Measurements from ENCODE around the gene EVA1A.

EVA1A gene

GRCh38 chr2:75537658-75538057 lies 23.1 kb downstream of the EVA1A start:
- no peak overlapping the region for H3K27ac ChIP-seq (ENCODE audit: low read depth, low read length)
- H3K9me3 ChIP-seq (ENCODE audit: insufficient read depth, low read depth, low read length): no peaks in the 10 kb centered on the region
- H3K27me3 ChIP-seq (ENCODE audit: insufficient read depth, low read length): no peaks in the 10 kb centered on the region
- H3K4me1 ChIP-seq (ENCODE audit: insufficient read depth, low read length): no peaks in the 10 kb centered on the region
- H3K4me3 ChIP-seq (ENCODE audit: low read length): no peak overlapping the region
- no peaks in the 10 kb centered on the region for H3K36me3 ChIP-seq (ENCODE audit: insufficient read depth, low read length)
- H3K9ac ChIP-seq (ENCODE audit: low read depth, low read length): no peak overlapping the region
- WGBS: 90% methylated on average over 3 of the region's 3 CpGs

- Histone ChIP-seq H3K9me3 (ENCODE audit: insufficient read depth, low read depth, low read length) (no peaks in the 10 kb centered on the region), H3K36me3 (ENCODE audit: insufficient read depth, low read length) (no peaks in the 10 kb centered on the region), H3K4me1 (ENCODE audit: insufficient read depth, low read length) (peaks cover 3% of the 10 kb centered on the region; the same call in 1 of the 2 replicates), H3K27ac (ENCODE audit: low read depth, low read length) (no peak overlapping the region), H3K9ac (ENCODE audit: low read depth, low read length) (no peak overlapping the region), H3K27me3 (ENCODE audit: insufficient read depth, low read length) (no peaks in the 10 kb centered on the region), H3K4me3 (ENCODE audit: low read length) (no peak overlapping the region)
- 93% methylated on average over 3 of the region's 3 CpGs for WGBS
These were observed 27.6 kb downstream of the EVA1A start for GRCh38 chr2:75533135-75533534.

- H3K4me1 ChIP-seq (ENCODE audit: insufficient read depth, low read length): peaks cover 9% of the 10 kb centered on the region
- 100% methylated on average over 1 of the region's 1 CpG for WGBS
- no peaks in the 10 kb centered on the region for H3K9me3 ChIP-seq (ENCODE audit: insufficient read depth, low read depth, low read length)
- H3K4me3 ChIP-seq (ENCODE audit: low read length): no peak overlapping the region
- H3K27ac ChIP-seq (ENCODE audit: low read depth, low read length): no peak overlapping the region
- no peak overlapping the region for H3K9ac ChIP-seq (ENCODE audit: low read depth, low read length)
- no peaks in the 10 kb centered on the region for H3K27me3 ChIP-seq (ENCODE audit: insufficient read depth, low read length)
- H3K36me3 ChIP-seq (ENCODE audit: insufficient read depth, low read length): no peaks in the 10 kb centered on the region
These were observed 28.3 kb downstream of the EVA1A start for GRCh38 chr2:75532488-75532887.

- no peaks in the 10 kb centered on the region for H3K9me3 ChIP-seq (ENCODE audit: insufficient read depth, low read depth, low read length)
- no peaks in the 10 kb centered on the region for H3K27me3 ChIP-seq (ENCODE audit: insufficient read depth, low read length)
- H3K4me1 ChIP-seq (ENCODE audit: insufficient read depth, low read length): peaks cover 10% of the 10 kb centered on the region
- H3K4me3 ChIP-seq (ENCODE audit: low read length): no peak overlapping the region
- WGBS: 64% methylated on average over 5 of the region's 5 CpGs
- no peak overlapping the region for H3K9ac ChIP-seq (ENCODE audit: low read depth, low read length)
- no peaks in the 10 kb centered on the region for H3K36me3 ChIP-seq (ENCODE audit: insufficient read depth, low read length)
- no peak overlapping the region for H3K27ac ChIP-seq (ENCODE audit: low read depth, low read length)
These were observed 32.3 kb downstream of the EVA1A start for GRCh38 chr2:75528221-75528977.

GRCh38 chr2:75527676-75528075 lies 33.1 kb downstream of the EVA1A start:
- H3K4me1 ChIP-seq (ENCODE audit: insufficient read depth, low read length): peaks cover 10% of the 10 kb centered on the region
- 82% methylated on average over 1 of the region's 1 CpG for WGBS

GRCh38 chr2:75526842-75527241 lies 33.9 kb downstream of the EVA1A start:
- no peaks in the 10 kb centered on the region for H3K27me3 ChIP-seq (ENCODE audit: insufficient read depth, low read length)
- peaks cover 10% of the 10 kb centered on the region for H3K4me1 ChIP-seq (ENCODE audit: insufficient read depth, low read length)
- no peak overlapping the region for H3K9ac ChIP-seq (ENCODE audit: low read depth, low read length)

More at GRCh38 chr2:75527676-75528075, 33.1 kb downstream of the EVA1A start:
- no peak overlapping the region for H3K9ac ChIP-seq (ENCODE audit: low read depth, low read length)
- no peaks in the 10 kb centered on the region for H3K27me3 ChIP-seq (ENCODE audit: insufficient read depth, low read length)
- H3K4me3 ChIP-seq (ENCODE audit: low read length): no peak overlapping the region
- no peaks in the 10 kb centered on the region for H3K9me3 ChIP-seq (ENCODE audit: insufficient read depth, low read depth, low read length)
- H3K36me3 ChIP-seq (ENCODE audit: insufficient read depth, low read length): no peaks in the 10 kb centered on the region
- no peak overlapping the region for H3K27ac ChIP-seq (ENCODE audit: low read depth, low read length)

GRCh38 chr2:75525434-75526310 lies 35.1 kb downstream of the EVA1A start:
- H3K9ac ChIP-seq (ENCODE audit: low read depth, low read length): no peak overlapping the region
- no peaks in the 10 kb centered on the region for H3K36me3 ChIP-seq (ENCODE audit: insufficient read depth, low read length)
- H3K9me3 ChIP-seq (ENCODE audit: insufficient read depth, low read depth, low read length): no peaks in the 10 kb centered on the region
- H3K27me3 ChIP-seq (ENCODE audit: insufficient read depth, low read length): no peaks in the 10 kb centered on the region
- no peak overlapping the region for H3K27ac ChIP-seq (ENCODE audit: low read depth, low read length)
- H3K4me3 ChIP-seq (ENCODE audit: low read length): no peak overlapping the region
- H3K4me1 ChIP-seq (ENCODE audit: insufficient read depth, low read length): peaks cover 10% of the 10 kb centered on the region
- 92% methylated on average over 5 of the region's 5 CpGs for WGBS

More at GRCh38 chr2:75526842-75527241, 33.9 kb downstream of the EVA1A start:
- Histone ChIP-seq H3K27ac (ENCODE audit: low read depth, low read length) (no peak overlapping the region), H3K36me3 (ENCODE audit: insufficient read depth, low read length) (no peaks in the 10 kb centered on the region), H3K4me3 (ENCODE audit: low read length) (no peak overlapping the region), H3K9me3 (ENCODE audit: insufficient read depth, low read depth, low read length) (no peaks in the 10 kb centered on the region)

- 87% methylated on average over 2 of the region's 2 CpGs for WGBS
- Histone ChIP-seq H3K27ac (ENCODE audit: low read depth, low read length) (no peak overlapping the region), H3K36me3 (ENCODE audit: insufficient read depth, low read length) (no peaks in the 10 kb centered on the region)
These were observed 36.3 kb downstream of the EVA1A start for GRCh38 chr2:75524276-75524911.

GRCh38 chr2:75523313-75524275 lies 37.1 kb downstream of the EVA1A start:
- H3K27me3 ChIP-seq (ENCODE audit: insufficient read depth, low read length): no peaks in the 10 kb centered on the region
- no peak overlapping the region for H3K9ac ChIP-seq (ENCODE audit: low read depth, low read length)
- no peak overlapping the region for H3K27ac ChIP-seq (ENCODE audit: low read depth, low read length)
- H3K4me3 ChIP-seq (ENCODE audit: low read length): no peak overlapping the region
- no peaks in the 10 kb centered on the region for H3K36me3 ChIP-seq (ENCODE audit: insufficient read depth, low read length)
- H3K4me1 ChIP-seq (ENCODE audit: insufficient read depth, low read length): peaks cover 10% of the 10 kb centered on the region
- WGBS: 88% methylated on average over 6 of the region's 6 CpGs
- H3K9me3 ChIP-seq (ENCODE audit: insufficient read depth, low read depth, low read length): no peaks in the 10 kb centered on the region

More at GRCh38 chr2:75524276-75524911, 36.3 kb downstream of the EVA1A start:
- no peak overlapping the region for H3K4me3 ChIP-seq (ENCODE audit: low read length)
- H3K4me1 ChIP-seq (ENCODE audit: insufficient read depth, low read length): peaks cover 10% of the 10 kb centered on the region
- H3K9ac ChIP-seq (ENCODE audit: low read depth, low read length): no peak overlapping the region
- H3K9me3 ChIP-seq (ENCODE audit: insufficient read depth, low read depth, low read length): no peaks in the 10 kb centered on the region
- H3K27me3 ChIP-seq (ENCODE audit: insufficient read depth, low read length): no peaks in the 10 kb centered on the region

- WGBS: 95% methylated on average over 5 of the region's 5 CpGs
- no peak overlapping the region for H3K9ac ChIP-seq (ENCODE audit: low read depth, low read length)
These were observed 38.0 kb downstream of the EVA1A start for GRCh38 chr2:75522543-75523312.

More at GRCh38 chr2:75522543-75523312, 38.0 kb downstream of the EVA1A start:
- Histone ChIP-seq H3K27ac (ENCODE audit: low read depth, low read length) (no peak overlapping the region), H3K9me3 (ENCODE audit: insufficient read depth, low read depth, low read length) (no peaks in the 10 kb centered on the region), H3K4me1 (ENCODE audit: insufficient read depth, low read length) (peaks cover 3% of the 10 kb centered on the region; the same call in 1 of the 2 replicates), H3K4me3 (ENCODE audit: low read length) (no peak overlapping the region), H3K27me3 (ENCODE audit: insufficient read depth, low read length) (no peaks in the 10 kb centered on the region), H3K36me3 (ENCODE audit: insufficient read depth, low read length) (no peaks in the 10 kb centered on the region)

Measured in HUES64 (cell line).